Measurements from ENCODE around the gene MAPK8. TPM values are rescaled to one million over a fixed set of nuclear protein-coding genes. Genes with fewer than 3 reads are reported as not detected.
A peak's percentile ranks its signal among the peaks of the same experiment; 100 is the strongest.

MAPK8 gene
- total RNA-seq, 6 experiments from 2014 or later = 56.3 to 96.6 (median 74.8) TPM

DNA sequence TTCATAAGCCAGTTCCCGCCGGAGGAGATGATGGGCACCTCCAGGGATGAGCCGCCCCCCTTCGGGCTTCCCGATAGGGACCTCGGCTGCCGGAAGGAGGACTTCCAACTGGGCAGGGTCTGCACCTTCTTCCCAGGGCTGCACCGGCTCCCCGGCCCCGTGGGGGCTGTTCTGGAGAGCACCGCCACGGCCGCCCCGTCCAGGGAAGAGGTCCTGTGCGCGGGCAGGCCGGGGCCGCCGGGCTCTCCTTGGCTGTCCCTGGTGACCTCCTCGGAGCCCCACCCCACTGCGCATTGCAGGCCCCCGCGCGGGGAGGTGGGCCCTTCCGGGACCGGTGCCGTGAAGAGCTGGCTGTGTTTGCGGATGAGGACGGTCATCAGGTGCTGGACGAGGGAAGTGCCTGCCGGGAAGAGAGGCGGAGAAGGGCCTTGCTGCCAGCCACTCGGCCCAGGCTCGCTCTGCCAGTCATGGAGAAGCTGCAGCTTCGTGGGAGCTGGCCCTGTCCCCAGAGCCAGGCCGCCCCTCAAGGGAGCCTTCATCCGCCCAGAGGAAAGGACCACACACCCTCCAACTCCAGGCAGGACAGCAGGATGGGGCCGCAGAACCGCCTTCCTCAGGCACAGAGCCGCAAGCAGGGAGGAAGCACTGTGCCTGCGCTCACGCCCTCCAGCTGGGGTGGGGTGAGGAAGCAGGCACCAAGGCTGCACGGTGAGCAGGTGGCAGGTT, 144.4 kb downstream of the MAPK8 start:
- peaks cover 4% of the 10 kb centered on the region; the same call in 1 of the 2 replicates for H3K9me3 Mint-ChIP-seq
- DNase-seq = no peak
- peaks cover 36% of the 10 kb centered on the region for H3K4me1 Mint-ChIP-seq (ENCODE audit: low read depth)
- TF ChIP-seq, protein P1, sequence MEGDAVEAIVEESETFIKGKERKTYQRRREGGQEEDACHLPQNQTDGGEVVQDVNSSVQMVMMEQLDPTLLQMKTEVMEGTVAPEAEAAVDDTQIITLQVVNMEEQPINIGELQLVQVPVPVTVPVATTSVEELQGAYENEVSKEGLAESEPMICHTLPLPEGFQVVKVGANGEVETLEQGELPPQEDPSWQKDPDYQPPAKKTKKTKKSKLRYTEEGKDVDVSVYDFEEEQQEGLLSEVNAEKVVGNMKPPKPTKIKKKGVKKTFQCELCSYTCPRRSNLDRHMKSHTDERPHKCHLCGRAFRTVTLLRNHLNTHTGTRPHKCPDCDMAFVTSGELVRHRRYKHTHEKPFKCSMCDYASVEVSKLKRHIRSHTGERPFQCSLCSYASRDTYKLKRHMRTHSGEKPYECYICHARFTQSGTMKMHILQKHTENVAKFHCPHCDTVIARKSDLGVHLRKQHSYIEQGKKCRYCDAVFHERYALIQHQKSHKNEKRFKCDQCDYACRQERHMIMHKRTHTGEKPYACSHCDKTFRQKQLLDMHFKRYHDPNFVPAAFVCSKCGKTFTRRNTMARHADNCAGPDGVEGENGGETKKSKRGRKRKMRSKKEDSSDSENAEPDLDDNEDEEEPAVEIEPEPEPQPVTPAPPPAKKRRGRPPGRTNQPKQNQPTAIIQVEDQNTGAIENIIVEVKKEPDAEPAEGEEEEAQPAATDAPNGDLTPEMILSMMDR (IDR thresholded peaks at IDR 0.05) = no peak
- no peak overlapping the region for H3K27ac Mint-ChIP-seq
- no peak overlapping the region for H3K4me3 Mint-ChIP-seq
- peaks cover 30% of the 10 kb centered on the region for H3K27me3 Mint-ChIP-seq (ENCODE audit: insufficient read depth)
- peaks cover 35% of the 10 kb centered on the region for H3K36me3 Mint-ChIP-seq (ENCODE audit: low read depth)

DNA sequence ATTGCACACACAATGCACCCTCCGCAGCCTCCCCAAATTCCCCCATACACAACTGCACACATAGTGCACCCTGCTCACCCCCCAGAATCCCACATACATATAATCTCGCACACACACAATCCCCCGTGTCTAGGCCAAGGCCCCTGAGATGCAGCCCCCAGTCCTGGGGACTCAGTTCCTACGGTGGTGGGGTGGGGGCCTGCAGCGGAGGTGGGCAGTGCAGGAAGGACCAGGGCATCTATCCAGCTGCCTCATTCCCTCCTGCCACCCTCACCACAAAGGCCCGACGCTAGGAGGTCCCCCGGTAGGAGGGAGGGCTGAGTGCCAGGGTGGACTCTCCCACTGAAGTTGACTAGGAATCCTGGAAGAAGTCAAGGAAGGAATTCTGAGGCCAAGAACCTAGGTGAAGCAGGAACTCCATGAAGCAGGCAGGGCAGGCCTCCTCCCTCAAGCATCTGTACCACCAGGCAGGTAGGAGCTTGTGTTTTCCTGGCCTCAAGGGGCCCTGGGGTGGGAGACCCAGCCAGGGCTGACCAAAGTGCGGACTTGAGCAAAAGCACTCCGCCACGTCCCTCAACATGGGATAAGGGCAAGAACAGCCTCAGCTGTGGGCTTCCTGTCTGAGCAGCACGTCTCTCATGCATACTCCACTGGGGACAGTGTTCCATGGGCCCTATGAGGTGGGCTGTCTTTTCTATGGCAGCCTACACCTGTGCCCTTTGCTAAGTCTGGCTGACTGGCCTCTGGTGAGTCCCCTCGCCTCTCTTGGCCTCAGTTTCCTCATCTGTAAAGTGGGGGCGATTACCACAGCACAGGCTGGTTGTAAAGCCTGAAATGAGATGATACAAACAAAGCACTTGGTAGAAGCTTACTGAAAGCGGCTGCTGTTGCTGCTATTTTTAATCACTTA, 145.7 kb downstream of the MAPK8 start:
- Mint-ChIP-seq H3K27ac (peak overlapping the region; percentile 11; the same call in 1 of the 2 replicates), H3K27me3 (ENCODE audit: insufficient read depth) (peaks cover 21% of the 10 kb centered on the region), H3K4me3 (no peak overlapping the region), H3K9me3 (peaks cover 4% of the 10 kb centered on the region; the same call in 1 of the 2 replicates), H3K36me3 (ENCODE audit: low read depth) (peaks cover 23% of the 10 kb centered on the region), H3K4me1 (ENCODE audit: low read depth) (peaks cover 23% of the 10 kb centered on the region)
- no peak for DNase-seq
- TF ChIP-seq, protein P1 (IDR thresholded peaks at IDR 0.05) = no peak

DNA sequence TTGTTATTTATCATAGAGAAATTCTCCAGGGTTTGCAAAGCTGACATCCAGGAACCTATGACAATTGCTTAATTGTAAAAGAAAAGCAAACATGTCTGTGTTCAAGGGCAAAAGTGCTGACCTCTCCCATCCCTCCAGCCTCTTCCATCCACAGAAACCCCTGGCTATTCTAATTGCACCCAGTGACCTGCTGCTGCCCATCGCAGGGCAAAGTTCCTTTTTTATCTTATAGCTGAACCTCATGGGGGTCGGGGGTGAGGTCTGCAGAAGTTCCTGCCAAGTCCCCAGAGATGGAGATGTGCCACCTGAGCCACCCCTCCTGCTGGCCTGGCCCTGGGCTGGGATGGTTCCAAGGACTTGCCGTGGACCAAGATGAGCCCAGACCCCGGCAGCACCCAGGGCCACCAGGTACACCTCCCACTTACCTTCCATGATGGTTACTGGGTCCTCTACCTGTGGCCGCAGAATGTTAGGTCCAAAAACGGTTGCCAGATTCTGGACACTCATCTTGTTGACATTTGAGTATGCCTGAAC, 146.5 kb downstream of the MAPK8 start:
- H3K9me3 Mint-ChIP-seq = no peaks in the 10 kb centered on the region
- TF ChIP-seq, protein P1 (IDR thresholded peaks at IDR 0.05) = no peak
- H3K4me1 Mint-ChIP-seq (ENCODE audit: low read depth) = peaks cover 16% of the 10 kb centered on the region
- peaks cover 18% of the 10 kb centered on the region for H3K36me3 Mint-ChIP-seq (ENCODE audit: low read depth)
- peaks cover 18% of the 10 kb centered on the region for H3K27me3 Mint-ChIP-seq (ENCODE audit: insufficient read depth)
- H3K4me3 Mint-ChIP-seq = no peak overlapping the region
- DNase-seq = no peak
- peak overlapping the region; percentile 11; the same call in 1 of the 2 replicates for H3K27ac Mint-ChIP-seq

DNA sequence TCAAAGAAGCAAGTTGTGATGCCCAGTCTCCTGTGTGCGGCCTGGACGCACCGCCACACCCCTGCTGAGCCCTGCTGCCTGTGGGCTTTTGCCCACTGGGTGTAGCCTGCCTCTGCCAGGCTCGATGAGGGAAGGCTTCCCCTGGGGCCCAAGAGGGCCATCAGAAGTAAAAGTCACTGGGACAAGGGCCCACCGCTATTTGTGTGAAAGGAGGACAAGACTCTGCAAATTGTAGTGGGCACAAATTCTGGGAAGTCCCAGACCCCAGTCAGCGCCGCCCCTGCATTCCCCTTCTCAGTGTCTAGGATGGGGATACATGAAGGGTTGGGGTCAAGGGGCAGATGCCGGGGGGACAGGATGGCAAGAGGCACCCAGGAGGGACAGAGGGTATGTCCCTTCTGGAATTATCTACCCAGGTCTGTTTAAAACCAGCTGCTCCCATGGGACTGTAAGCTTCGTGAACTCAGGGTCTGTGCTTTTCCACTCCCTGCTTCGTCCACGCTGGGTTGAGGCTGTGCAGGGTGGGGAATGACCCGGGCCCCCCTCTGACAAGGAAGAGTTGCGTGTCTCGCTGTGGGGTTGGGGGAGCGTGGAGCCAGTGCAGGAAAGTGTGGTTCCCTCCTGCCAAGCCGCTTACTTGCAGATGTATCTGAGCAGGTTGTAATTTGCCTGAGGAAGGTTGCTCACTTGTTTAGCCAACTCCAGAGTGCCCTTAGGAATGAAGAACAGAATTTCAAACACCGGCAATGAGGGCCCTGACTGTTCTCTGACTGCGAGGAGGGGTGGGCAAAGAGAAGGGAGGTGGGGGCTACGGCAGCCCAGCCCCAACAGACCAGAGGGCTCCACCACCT, 147.2 kb downstream of the MAPK8 start:
- Mint-ChIP-seq H3K4me1 (ENCODE audit: low read depth) (peaks cover 8% of the 10 kb centered on the region), H3K36me3 (ENCODE audit: low read depth) (peaks cover 12% of the 10 kb centered on the region), H3K4me3 (no peak overlapping the region), H3K27me3 (ENCODE audit: insufficient read depth) (peaks cover 18% of the 10 kb centered on the region), H3K9me3 (no peaks in the 10 kb centered on the region), H3K27ac (no peak overlapping the region; the same call in 1 of the 2 replicates)
- DNase-seq = no peak
- TF ChIP-seq, protein P1 (IDR thresholded peaks at IDR 0.05) = no peak
